Ascending aorta (tissue), 2 donors: ENCODE data around the gene CCDC159. TPM values are rescaled to one million over a fixed set of nuclear protein-coding genes. Genes with fewer than 3 reads are reported as not detected.
"Not testable (repeated sequence)": the region's sequence is repeated elsewhere in the genome, so short reads cannot be mapped to it uniquely, and the experiment has no call there.

ENCODE experiments used
- DNase-seq, 2 donors: peaks; one replicate each; pipeline ENCODE4 v3.0.0-alpha.2; 2019; ENCODE audit warnings: low spot score in 2 of 2
- H3K27ac ChIP-seq, 2 donors: fragments of 200-600 bp; sonication (generic); one replicate each; pipeline ENCODE4 v1.5.1; 2016 to 2017; ENCODE audit warnings: mild to moderate bottlenecking in 1 of 2
- H3K27me3 ChIP-seq: fragments of 200-600 bp; sonication (generic); one replicate; pipeline ENCODE4 v1.5.1; 2017
- H3K36me3 ChIP-seq, 2 donors: fragments of 200-600 bp; sonication (generic); one replicate each; pipeline ENCODE4 v1.5.1; 2016
- H3K4me1 ChIP-seq, 2 donors: fragments of 200-600 bp; sonication (generic); one replicate each; pipeline ENCODE4 v1.5.1; 2016 to 2017; ENCODE audit warnings: mild to moderate bottlenecking in 1 of 2
- H3K4me3 ChIP-seq, 2 donors: fragments of 200-600 bp; sonication (generic); one replicate each; pipeline ENCODE4 v1.5.1; 2016 to 2017; ENCODE audit warnings: mild to moderate bottlenecking in 1 of 2
- H3K9me3 ChIP-seq, 2 donors: fragments of 200-600 bp; sonication (generic); one replicate each; pipeline ENCODE4 v1.5.1; 2016
- intact Hi-C: fragments of 100-400 bp; cut with DNase I; formaldehyde crosslinking; loops from one replicate; pipeline ENCODE4 v1.15.1; 2023
- total RNA-seq: library from RNA; depleted of rRNA; stranded (reverse); fragments of >200 nt; gene quantifications from one replicate; pipeline ENCODE4 v1.1.0, GENCODE V29; 2016
- TF ChIP-seq, protein P1 (sequence below), 3 experiments: fragments of 200-600 bp in 2 of 3; fragments of 450-650 bp in 1 of 3; sonication (generic) in 2 of 3; IDR thresholded peaks; one replicate each; pipeline ENCODE4 v1.5.1; 2016 to 2019; ENCODE audit warnings: antibody characterized with exemption in 3 of 3, mild to moderate bottlenecking in 1 of 3, moderate library complexity in 1 of 3

Gene CCDC159
- total RNA-seq, 1 donor from 2014 or later, result 79.0 TPM

DNA sequence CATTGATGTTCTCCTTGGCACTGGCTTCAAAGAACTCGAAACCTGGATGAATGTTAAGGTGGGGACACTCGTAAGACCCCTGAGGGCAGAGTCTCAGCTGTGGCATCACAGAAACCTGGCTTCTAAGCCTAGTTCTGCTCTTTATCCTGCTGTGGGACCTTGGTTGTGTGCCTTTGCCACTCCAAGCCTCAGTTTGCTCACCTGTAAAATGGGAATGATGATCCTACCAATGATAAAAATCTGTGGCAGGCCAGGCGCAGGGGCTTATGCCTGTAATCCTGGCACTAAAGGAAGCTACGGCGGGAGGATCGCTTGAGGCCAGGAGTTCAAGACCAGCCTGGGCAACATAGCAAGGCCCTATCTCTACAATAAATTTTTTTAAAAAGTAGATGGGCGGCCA, 20.8 kb upstream of the CCDC159 start:
- Histone ChIP-seq H3K4me1 (peaks cover 8 to 13% of the 10 kb centered on the region in 2 donors), H3K4me3 (no peak overlapping the region), H3K36me3 (peaks cover 31 to 57% of the 10 kb centered on the region in 2 donors), H3K27ac (no peak overlapping the region), H3K27me3 (no peaks in the 10 kb centered on the region), H3K9me3 (no peaks in the 10 kb centered on the region)
- TF ChIP-seq, protein P1, sequence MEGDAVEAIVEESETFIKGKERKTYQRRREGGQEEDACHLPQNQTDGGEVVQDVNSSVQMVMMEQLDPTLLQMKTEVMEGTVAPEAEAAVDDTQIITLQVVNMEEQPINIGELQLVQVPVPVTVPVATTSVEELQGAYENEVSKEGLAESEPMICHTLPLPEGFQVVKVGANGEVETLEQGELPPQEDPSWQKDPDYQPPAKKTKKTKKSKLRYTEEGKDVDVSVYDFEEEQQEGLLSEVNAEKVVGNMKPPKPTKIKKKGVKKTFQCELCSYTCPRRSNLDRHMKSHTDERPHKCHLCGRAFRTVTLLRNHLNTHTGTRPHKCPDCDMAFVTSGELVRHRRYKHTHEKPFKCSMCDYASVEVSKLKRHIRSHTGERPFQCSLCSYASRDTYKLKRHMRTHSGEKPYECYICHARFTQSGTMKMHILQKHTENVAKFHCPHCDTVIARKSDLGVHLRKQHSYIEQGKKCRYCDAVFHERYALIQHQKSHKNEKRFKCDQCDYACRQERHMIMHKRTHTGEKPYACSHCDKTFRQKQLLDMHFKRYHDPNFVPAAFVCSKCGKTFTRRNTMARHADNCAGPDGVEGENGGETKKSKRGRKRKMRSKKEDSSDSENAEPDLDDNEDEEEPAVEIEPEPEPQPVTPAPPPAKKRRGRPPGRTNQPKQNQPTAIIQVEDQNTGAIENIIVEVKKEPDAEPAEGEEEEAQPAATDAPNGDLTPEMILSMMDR (IDR thresholded peaks at IDR 0.05), result no peak
- DNase-seq, result no peak
- intact Hi-C loops, result no loop called here

DNA sequence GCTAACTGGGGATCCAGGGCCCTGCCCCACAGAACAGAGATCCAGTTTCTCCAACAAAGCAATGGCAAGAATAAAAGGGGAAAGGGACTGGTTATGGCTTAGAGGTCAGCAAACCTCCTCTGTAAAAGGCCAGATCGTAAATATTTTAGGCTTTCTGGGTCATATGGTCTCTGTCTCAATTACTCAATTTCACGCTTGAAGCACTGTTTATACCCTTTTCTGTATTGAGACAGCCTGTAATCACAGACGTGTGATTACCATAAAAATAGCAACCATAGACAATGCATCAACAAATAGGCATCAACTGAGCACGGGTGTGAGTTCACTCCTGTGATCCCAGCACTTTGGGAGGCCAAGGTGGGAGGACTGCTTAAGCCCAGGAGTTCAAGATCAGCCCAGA, 16.2 kb upstream of the CCDC159 start:
- intact Hi-C loops, result no loop called here
- no peaks in the 10 kb centered on the region for H3K27me3 ChIP-seq

DNA sequence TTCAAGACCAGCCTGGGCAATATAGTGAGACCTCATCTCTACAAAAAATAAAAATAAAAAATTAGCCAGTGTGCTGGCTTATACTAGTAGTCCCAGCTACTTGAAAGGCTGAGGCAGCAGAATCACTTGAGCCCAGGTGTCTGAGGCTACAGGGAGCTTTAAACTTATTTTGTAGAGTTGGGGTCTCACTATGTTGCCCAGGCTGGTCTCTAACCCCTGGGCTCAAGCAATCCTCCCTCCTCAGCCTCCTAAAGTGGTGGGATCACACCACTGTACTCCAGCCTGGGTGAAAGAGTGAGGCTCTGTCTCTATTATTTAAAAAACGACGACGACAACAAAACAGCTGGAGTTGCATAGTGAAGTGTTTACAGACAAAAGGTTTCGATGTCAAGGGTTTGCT, 14.8 kb upstream of the CCDC159 start:
- intact Hi-C loops, result no loop called here
- H3K9me3 ChIP-seq, result no peaks in the 10 kb centered on the region
- H3K27ac ChIP-seq, result no peak overlapping the region
- no peak for DNase-seq
- peaks cover 66 to 96% of the 10 kb centered on the region in 2 donors for H3K36me3 ChIP-seq
- TF ChIP-seq, protein P1 (IDR thresholded peaks at IDR 0.05), result no peak
- no peak overlapping the region for H3K4me3 ChIP-seq
- H3K27me3 ChIP-seq, result no peaks in the 10 kb centered on the region
- no peaks in the 10 kb centered on the region for H3K4me1 ChIP-seq

More for the DNA sequence above, 16.2 kb upstream of the CCDC159 start:
- Histone ChIP-seq H3K36me3 (peaks cover 56 to 94% of the 10 kb centered on the region in 2 donors), H3K9me3 (no peaks in the 10 kb centered on the region), H3K4me3 (no peak overlapping the region), H3K27ac (no peak overlapping the region), H3K4me1 (no peaks in the 10 kb centered on the region)
- TF ChIP-seq, protein P1 (IDR thresholded peaks at IDR 0.05), result no peak
- DNase-seq, result no peak

DNA sequence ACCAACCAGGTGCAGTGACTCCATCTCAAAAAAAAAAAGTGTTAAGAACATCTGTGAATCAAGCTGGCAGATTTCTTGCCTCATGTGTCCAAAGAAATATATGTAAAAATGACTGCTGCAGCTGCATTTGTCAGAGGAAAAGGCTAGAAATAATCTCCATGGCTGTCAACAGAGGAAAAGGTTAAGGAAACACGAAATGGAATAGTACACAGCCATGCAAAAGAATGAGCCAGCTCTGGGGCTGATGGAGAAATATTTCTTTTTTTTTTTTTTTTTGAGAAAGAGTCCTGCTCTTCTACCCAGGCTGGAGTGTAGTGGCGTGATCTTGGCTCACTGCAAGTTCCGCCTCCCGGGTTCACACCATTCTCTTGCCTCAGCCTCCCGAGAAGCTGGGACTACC, 13.5 kb upstream of the CCDC159 start:
- H3K4me3 ChIP-seq, result no peak overlapping the region
- intact Hi-C loops, result no loop called here
- H3K36me3 ChIP-seq, result peaks cover 57 to 85% of the 10 kb centered on the region in 2 donors
- DNase-seq, result no peak
- H3K27ac ChIP-seq, result no peak overlapping the region
- no peaks in the 10 kb centered on the region for H3K4me1 ChIP-seq
- TF ChIP-seq, protein P1 (IDR thresholded peaks at IDR 0.05), result no peak
- H3K9me3 ChIP-seq, result no peaks in the 10 kb centered on the region
- H3K27me3 ChIP-seq, result no peaks in the 10 kb centered on the region

DNA sequence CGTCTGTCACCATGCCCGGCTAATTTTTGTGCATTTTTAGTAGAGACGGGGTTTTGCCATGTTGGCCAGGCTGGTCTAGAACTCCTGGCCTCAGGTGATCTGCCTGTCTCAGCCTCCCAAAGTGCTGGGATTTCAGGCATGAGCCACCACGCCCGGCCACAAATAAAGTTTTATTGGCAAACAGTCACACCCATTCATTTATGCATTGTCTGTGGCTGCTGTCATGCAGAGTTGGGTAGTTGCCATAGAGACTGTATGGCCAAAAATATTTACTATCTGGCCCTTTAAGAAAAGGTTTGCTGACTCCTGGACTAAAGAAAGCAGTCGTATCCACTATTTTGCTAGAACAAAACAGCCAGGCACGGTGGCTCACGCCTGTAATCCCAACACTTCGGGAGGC, 12.5 kb upstream of the CCDC159 start:
- H3K4me3 ChIP-seq, H3K9me3 ChIP-seq, H3K4me1 ChIP-seq, H3K27me3 ChIP-seq, H3K27ac ChIP-seq, DNase-seq, intact Hi-C loops: not testable (repeated sequence)
- H3K36me3 ChIP-seq, result peaks cover 48 to 75% of the 10 kb centered on the region in 2 donors

DNA sequence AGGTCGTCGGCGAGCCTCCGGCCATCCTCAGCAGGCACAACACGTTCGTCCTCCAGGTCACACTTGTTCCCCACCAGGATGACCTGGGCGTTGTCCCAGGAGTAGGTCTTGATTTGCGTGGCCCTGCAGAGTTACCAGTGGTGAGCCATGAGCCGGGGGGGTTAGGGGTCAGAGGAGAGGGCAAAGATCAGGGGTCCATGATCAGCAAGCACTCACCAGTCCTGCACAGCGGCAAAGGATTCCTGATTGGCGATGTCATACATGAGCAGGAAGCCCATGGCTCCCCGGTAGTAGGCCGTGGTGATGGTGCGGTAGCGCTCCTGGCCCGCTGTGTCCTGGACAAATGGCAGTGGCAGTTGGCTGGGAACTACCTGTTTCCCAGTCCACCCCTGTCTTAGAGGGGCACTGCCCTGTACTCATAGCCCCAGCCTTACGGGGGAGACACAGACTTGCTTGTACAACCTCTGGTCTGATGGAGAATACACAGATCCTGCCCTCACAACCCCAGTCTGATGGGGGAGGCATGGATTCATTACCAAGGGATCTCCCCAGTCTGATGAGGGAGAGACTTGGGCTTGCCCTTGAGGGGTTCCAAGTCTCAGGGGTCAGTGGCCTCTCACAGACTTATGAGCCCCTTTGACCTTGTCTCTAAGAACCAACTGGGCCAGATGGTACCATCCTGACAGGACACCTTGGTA, 10.7 kb upstream of the CCDC159 start:
- no peak for DNase-seq
- no peak overlapping the region for H3K27ac ChIP-seq
- H3K4me3 ChIP-seq, result no peak overlapping the region
- H3K27me3 ChIP-seq, result no peaks in the 10 kb centered on the region
- peaks cover 43 to 57% of the 10 kb centered on the region in 2 donors for H3K36me3 ChIP-seq
- intact Hi-C loops, result no loop called here
- peaks cover 6 to 9% of the 10 kb centered on the region in 2 donors for H3K4me1 ChIP-seq
- H3K9me3 ChIP-seq, result no peaks in the 10 kb centered on the region
- TF ChIP-seq, protein P1 (IDR thresholded peaks at IDR 0.05), result no peak
